C4-2B (cell line): ENCODE results near the gene TBC1D22A.

Source experiments
- CTCF ChIP-seq: fragments of 450-650 bp; conservative IDR thresholded peaks from 2 replicates; pipeline ENCODE4 v1.5.1; 2017; ENCODE audit warnings: mild to moderate bottlenecking
- ZFX ChIP-seq: fragments of 450-650 bp; IDR thresholded peaks from 2 replicates; pipeline ENCODE4 v1.6.1; 2017

DNA sequence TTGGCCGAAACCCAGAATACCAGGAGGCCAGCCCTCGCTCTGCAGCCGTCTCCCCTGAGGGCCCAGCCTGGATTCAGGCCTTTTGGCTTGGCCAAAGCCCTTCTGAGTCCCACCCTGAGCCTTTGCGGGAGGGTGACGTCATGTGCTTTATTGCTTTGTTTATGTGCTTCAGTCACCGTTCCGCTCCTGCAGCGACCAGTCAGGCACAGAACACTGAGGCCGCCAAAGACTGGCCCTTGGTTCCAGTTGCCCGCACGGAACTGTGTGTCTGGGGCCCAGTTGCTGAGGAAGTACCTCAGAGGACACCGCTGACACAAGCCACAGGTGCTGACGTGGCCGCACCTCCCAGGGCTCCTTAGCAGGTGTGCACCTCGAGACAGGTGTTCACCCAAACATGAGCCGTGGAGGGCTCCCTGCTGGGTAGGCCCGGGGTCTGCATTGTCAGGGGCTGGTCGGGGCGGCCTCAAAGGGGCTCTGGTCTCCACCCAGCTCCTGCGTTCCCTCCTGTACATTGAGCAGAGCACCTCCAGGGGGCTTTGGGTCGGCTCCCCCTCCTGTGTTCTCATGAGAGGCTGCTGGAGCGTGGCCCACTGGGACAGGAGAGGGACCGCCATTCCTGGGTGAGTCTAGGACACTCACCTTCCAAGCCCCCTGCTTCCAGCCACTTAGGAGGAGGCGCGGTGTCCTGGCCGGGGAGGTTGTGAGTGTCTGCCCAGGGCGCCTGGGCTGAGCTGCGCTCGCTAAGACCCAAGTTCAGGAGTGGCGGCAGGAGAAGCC lies 376.8 kb downstream of the TBC1D22A start:
- no peak for TF ChIP-seq ZFX
- no peak for TF ChIP-seq CTCF
